MCF 10A (cell line): Measurements from ENCODE around the gene EGF. TPM values are rescaled to one million over a fixed set of nuclear protein-coding genes. Genes with fewer than 3 reads are reported as not detected.
A peak's percentile ranks its signal among the peaks of the same experiment; 100 is the strongest.

Experiments
- BruUV-seq: library from RNA; stranded (reverse); fragments of 400-500 nt; replicated peaks from 2 replicates; lab custom pipeline; 2021; lab: Mats Ljungman, UMichigan
- CTCF ChIA-PET: fragments of 300-600 bp; sonication (Branson Sonifier 250); formaldehyde crosslinking; extraction: SDS; loops from one replicate; lab custom pipeline; 2021; ENCODE audit warnings: antibody characterized with exemption, inconsistent platforms; lab: Yijun Ruan, JAX
- POLR2A ChIA-PET: fragments of 300-600, 350-650 bp; sonication (Branson Sonifier 250); formaldehyde crosslinking; extraction: SDS; loops from one replicate; lab custom pipeline; 2020; ENCODE audit warnings: antibody characterized with exemption, inconsistent platforms; lab: Yijun Ruan, JAX
- DNase-seq: peaks from one replicate; pipeline ENCODE4 v3.0.0-alpha.2; 2018; ENCODE audit not compliant: unreplicated experiment
- H3K27ac Mint-ChIP-seq: one replicate; pipeline ENCODE4 v1.8.0; 2022; ENCODE audit warnings: mild to moderate bottlenecking, low read depth, mixed read lengths; ENCODE audit not compliant: unreplicated experiment
- H3K27me3 Mint-ChIP-seq: one replicate; pipeline ENCODE4 v1.8.0; 2022; ENCODE audit warnings: mixed read lengths; ENCODE audit not compliant: insufficient read depth, unreplicated experiment
- H3K36me3 Mint-ChIP-seq: one replicate; pipeline ENCODE4 v1.8.0; 2022; ENCODE audit warnings: mild to moderate bottlenecking, moderate library complexity, mixed read lengths; ENCODE audit not compliant: insufficient read depth, unreplicated experiment
- H3K4me1 Mint-ChIP-seq: one replicate; pipeline ENCODE4 v1.8.0; 2022; ENCODE audit warnings: mixed read lengths; ENCODE audit not compliant: insufficient read depth, unreplicated experiment
- H3K4me3 Mint-ChIP-seq: one replicate; pipeline ENCODE4 v1.8.0; 2022; ENCODE audit warnings: mild to moderate bottlenecking, moderate library complexity, mixed read lengths; ENCODE audit not compliant: unreplicated experiment
- H3K9me3 Mint-ChIP-seq: one replicate; pipeline ENCODE4 v1.8.0; 2022; ENCODE audit warnings: mixed read lengths; ENCODE audit not compliant: unreplicated experiment
- intact Hi-C: fragments of 100-400 bp; cut with micrococcal nuclease; formaldehyde crosslinking; loops from 2 replicates; pipeline ENCODE4 v1.14.1; 2022
- total RNA-seq: library from RNA; stranded (reverse); gene quantifications from 2 replicates; pipeline ENCODE4 v1.2.3, GENCODE V29; 2022
- TF ChIP-seq, protein P1 (sequence below): fragments of 200-600 bp; IDR thresholded peaks from one replicate; pipeline ENCODE4 v1.8.0; 2022; ENCODE audit warnings: antibody characterized with exemption, mild to moderate bottlenecking; ENCODE audit not compliant: unreplicated experiment

Gene EGF
- total RNA-seq, 1 experiment from 2014 or later, result 0.12 TPM

DNA sequence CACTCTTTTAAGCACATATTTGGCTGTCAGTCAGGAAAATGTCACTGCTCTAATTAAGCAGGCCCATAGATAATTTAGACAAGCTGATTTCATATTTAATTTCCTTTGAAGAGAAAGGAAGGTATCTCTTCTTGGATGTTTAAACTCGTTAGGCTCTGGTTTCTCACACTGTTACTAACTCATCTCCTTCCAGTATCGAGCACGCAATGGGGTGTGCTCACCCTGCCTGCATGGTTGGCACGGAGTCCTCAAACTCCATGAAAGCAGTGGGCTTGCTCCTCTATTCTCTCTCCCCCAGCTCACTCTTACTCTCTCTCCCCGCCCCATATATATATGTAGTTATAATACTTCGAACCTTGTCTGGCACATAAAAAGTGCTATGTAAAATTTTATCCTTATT, 76.9 kb downstream of the EGF start:
- BruUV-seq, result TSS peak; percentile 98
- H3K9me3 Mint-ChIP-seq, result no peaks in the 10 kb centered on the region

DNA sequence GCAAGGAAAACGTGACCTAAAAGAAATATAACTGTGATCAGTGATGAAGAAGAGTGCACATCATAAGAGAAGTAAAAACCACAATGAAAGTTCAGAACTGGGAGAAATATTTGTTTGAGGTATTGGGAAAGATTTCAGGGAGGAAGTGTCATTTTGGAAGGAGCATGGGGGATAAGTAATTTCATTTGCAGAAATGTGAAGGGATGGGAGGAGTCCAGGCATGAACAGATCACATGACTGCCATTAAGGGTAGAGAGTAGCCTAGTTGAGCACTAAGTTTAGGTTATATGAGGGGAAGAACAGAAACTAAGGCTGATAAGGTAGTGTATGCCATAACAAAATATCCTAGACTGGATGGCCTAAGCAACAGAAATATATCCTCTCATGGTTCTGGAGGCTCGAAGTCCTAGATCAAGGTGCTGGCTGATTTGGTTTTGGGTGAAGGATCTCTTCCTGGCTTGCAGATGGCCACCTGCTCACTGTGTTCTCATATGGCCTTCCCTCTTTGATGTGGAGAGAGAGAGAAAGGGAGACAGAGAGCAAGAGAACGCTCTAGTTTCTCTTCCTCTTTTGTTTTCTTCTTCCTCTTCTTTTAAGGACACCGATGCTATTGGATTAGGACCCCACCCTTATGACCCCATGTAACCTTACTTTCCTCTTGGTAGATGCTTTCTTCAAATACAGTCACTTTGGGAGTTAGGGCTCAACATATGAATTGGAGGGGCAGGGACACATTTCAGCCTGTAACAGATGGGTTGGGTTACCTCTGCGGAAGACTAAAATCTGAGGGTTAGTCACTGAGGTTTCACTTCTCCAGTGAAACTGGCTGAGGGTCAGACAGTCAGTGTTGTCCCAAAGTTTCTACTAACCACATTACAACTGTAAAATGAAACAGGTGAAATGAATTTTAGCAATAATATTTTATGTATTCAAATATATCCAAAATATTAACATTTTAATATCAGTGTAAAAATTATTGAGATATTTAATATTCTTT, 77.9 kb downstream of the EGF start:
- ChIA-PET POLR2A (interaction anchor here (1.1 to 1.8 kb wide), 4 partner anchors 8 to 544 kb away, joined by 4 to 7 read pairs (median 6); no protein-coding TSS in a partner anchor), CTCF (interaction anchor here (0.6 to 2.9 kb wide), 3 partner anchors 8 to 1638 kb away, joined by 3 to 25 read pairs (median 4); no protein-coding TSS in a partner anchor)
- DNase-seq, result no peak
- Mint-ChIP-seq H3K27me3 (no peaks in the 10 kb centered on the region), H3K4me1 (peaks cover 25% of the 10 kb centered on the region), H3K4me3 (no peak overlapping the region), H3K9me3 (no peaks in the 10 kb centered on the region), H3K36me3 (no peaks in the 10 kb centered on the region), H3K27ac (peak overlapping the region; percentile 90)
- TF ChIP-seq, protein P1, sequence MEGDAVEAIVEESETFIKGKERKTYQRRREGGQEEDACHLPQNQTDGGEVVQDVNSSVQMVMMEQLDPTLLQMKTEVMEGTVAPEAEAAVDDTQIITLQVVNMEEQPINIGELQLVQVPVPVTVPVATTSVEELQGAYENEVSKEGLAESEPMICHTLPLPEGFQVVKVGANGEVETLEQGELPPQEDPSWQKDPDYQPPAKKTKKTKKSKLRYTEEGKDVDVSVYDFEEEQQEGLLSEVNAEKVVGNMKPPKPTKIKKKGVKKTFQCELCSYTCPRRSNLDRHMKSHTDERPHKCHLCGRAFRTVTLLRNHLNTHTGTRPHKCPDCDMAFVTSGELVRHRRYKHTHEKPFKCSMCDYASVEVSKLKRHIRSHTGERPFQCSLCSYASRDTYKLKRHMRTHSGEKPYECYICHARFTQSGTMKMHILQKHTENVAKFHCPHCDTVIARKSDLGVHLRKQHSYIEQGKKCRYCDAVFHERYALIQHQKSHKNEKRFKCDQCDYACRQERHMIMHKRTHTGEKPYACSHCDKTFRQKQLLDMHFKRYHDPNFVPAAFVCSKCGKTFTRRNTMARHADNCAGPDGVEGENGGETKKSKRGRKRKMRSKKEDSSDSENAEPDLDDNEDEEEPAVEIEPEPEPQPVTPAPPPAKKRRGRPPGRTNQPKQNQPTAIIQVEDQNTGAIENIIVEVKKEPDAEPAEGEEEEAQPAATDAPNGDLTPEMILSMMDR, result no peak
- BruUV-seq, result no TSS peak
- intact Hi-C loops, result loop anchor here (10.0 kb wide), 1 partner anchor 1144 kb away; no protein-coding TSS in a partner anchor

More for the DNA sequence above, 76.9 kb downstream of the EGF start:
- ChIA-PET POLR2A (interaction anchor here (0.6 to 1.8 kb wide), 15 partner anchors 9 to 556 kb away, joined by 3 to 7 read pairs (median 4); partner anchors contain the start of gene SEC24B), CTCF (interaction anchor here (0.8 to 2.9 kb wide), 5 partner anchors 9 to 544 kb away, joined by 3 to 25 read pairs (median 4); no protein-coding TSS in a partner anchor)
- Mint-ChIP-seq H3K27me3 (no peaks in the 10 kb centered on the region), H3K4me3 (peak overlapping the region; percentile 28), H3K36me3 (no peaks in the 10 kb centered on the region), H3K4me1 (peaks cover 25% of the 10 kb centered on the region), H3K27ac (peak overlapping the region; percentile 90)
- intact Hi-C loops, result loop anchor here (10.0 kb wide), 1 partner anchor 1145 kb away; no protein-coding TSS in a partner anchor
- TF ChIP-seq, protein P1, result no peak
- peak; percentile 8 for DNase-seq

DNA sequence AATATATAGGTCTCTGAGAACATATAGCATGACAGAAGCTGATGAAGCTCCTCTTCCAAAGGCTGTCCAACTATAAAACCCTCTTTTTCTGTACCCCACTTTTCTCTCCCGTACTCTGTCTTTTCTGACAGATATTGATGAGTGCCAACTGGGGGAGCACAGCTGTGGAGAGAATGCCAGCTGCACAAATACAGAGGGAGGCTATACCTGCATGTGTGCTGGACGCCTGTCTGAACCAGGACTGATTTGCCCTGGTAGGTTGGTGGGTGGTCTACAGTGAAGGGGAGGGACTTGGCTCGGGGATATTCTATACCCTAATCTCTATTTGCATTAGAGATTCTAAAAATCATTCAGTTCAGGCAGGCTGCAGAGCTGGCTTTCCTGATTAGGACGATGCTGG, 80.4 kb downstream of the EGF start:
- POLR2A ChIA-PET, result no interaction called here
- intact Hi-C loops, result loop anchor here (10.0 kb wide), 1 partner anchor 1142 kb away; no protein-coding TSS in a partner anchor
- H3K27me3 Mint-ChIP-seq, result no peaks in the 10 kb centered on the region

More for the DNA sequence above, 80.4 kb downstream of the EGF start:
- DNase-seq, result no peak
- Mint-ChIP-seq H3K4me3 (no peak overlapping the region), H3K9me3 (no peaks in the 10 kb centered on the region), H3K4me1 (peaks cover 24% of the 10 kb centered on the region), H3K27ac (no peak overlapping the region), H3K36me3 (no peaks in the 10 kb centered on the region)
- TF ChIP-seq, protein P1, result no peak
- CTCF ChIA-PET, result interaction anchor here (0.6 to 19.3 kb wide), 5 partner anchors 13 to 1638 kb away, joined by 3 to 744 read pairs (median 5); no protein-coding TSS in a partner anchor
- BruUV-seq, result no TSS peak
